Putamen (tissue), 1 donor: ENCODE measurements around the gene FLOT2.
"Not testable (repeated sequence)": the region's sequence is repeated elsewhere in the genome, so short reads cannot be mapped to it uniquely, and the experiment has no call there.

Experiments
- DNase-seq: peaks from one replicate; pipeline ENCODE4 v3.0.0-alpha.2; 2016; ENCODE audit warnings: low spot score

FLOT2 gene

DNA sequence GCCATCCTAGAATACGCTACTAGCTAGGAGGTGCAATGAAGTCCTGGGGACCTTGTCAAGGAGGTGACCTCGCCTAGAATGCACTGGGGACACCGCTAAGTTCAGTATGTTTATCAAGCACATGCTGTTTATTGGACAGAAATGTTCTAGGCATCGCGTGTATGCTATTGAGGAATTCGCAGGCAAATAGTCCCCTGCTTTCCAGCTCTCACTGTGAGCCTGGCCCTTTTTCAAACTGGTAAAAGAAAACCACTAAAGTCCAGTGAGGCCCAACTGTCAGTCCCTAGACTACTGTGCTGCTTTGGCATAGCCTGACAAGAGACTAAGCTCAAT, 53.8 kb downstream of the FLOT2 start:
- DNase-seq = no peak

GRCh38 chr17:28842282-28843012, 55.1 kb downstream of the FLOT2 start, which contains the start of gene FAM222B:
TSS of gene FAM222B (minus strand) at chr17:28842790. CDS start at chr17:28766667, 76,123 bp downstream.
- peak; percentile 86 for DNase-seq

DNA sequence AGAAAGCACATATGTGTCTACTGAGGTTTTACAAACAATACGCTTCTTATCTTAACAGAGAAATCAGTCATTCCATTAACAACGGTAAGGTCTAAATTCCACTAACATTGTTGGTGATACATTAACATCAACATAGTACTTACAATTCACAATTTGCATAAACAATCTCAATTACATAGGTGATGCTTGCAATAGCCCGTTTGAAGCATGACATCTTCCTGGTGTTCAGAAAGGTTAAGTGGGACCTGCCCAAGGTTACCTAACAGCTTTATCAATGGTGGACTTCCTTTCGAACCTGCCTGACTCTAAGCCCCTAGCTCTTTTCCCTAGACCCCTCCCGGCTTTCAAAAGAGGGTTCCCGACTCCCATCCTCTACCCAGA, 55.6 kb downstream of the FLOT2 start:
- no peak for DNase-seq

DNA sequence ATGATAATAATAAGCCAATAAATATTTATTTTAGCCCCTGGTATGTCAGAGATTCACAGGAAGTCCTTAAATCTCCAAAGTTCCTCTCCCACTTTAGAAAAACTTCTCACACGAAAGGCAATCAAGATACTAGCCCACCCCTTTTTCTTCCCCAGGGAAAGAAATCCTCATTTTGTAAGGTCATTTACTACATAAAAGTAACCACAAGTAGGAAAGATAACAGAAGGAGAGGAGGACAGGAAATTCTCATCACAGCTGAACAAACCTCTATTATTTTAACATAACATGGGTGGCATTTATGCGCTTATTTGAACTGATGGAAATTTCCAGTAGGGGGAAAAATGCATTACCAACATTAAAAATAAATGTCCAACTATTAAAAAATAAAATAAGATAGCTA, 58.3 kb downstream of the FLOT2 start:
- DNase-seq = no peak

DNA sequence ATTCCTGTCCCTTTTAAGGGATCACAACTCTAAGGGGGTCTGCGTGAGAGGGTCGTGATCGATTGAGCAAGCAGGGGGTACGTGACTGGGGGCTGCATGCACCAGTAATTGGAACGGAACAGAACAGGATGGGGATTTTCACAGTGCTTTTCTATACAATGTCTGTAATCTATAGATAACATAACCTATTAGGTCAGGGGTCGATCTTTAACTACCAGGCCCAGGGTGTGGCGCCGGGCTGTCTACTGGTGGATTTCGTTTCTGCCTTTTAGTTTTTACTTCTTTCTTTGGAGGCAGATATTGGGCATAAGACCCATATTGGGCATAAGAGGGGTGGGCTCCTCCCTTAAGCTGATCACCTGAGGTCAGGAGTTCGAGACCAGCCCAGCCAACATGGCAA, 61.0 kb downstream of the FLOT2 start:
- not testable (repeated sequence) for DNase-seq

DNA sequence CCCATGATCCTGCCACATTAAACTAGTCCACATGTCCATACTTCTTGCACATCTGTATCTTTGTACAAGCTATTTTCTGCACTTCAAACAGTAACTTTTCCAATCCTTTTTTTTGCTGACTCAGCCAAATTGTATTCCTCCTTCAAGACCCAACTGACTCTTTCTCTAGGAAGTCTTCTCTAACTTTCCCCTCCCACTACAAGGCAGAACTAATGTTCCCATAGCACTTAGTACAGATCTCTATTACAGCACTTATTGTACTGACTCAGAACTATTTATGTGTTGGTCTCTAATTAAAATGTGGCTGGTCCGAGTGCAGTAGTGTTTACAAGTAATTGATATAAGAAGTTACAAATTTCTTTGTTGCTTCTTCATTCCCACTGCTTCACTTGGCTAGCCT, 63.1 kb downstream of the FLOT2 start:
- DNase-seq = no peak
